ENCODE data around the gene HNRNPF.
A peak's percentile ranks its signal among the peaks of the same experiment; 100 is the strongest.

HNRNPF gene

GRCh38 chr10:43404704-43405084 is 4.3 kb downstream of the HNRNPF start:
- Histone ChIP-seq H3K9ac (ENCODE audit: low read depth, low read length) (peak overlapping the region; percentile 98), H3K4me1 (ENCODE audit: insufficient read depth, low read length) (peaks cover 66% of the 10 kb centered on the region), H2AFZ (ENCODE audit: low read depth, low read length) (no peak overlapping the region), H3K36me3 (ENCODE audit: insufficient read depth, low read length) (peaks cover 62% of the 10 kb centered on the region), H3K79me2 (ENCODE audit: insufficient read depth, low read length) (peaks cover 98% of the 10 kb centered on the region), H3K9me3 (ENCODE audit: insufficient read depth, low read length, severe bottlenecking) (no peaks in the 10 kb centered on the region), H4K20me1 (ENCODE audit: insufficient read depth, low read length) (peaks cover 74% of the 10 kb centered on the region), H3K4me2 (ENCODE audit: insufficient read depth, low read length) (peak overlapping the region; percentile 94), H3K27me3 (ENCODE audit: insufficient read depth, low read length, poor library complexity) (no peaks in the 10 kb centered on the region), H3K4me3 (ENCODE audit: low read depth in 1 of 2, low read length in 2 of 2) (peak overlapping the region; percentile 83 to 87; a peak in 3 of 4 replicates), H3K27ac (ENCODE audit: low read length) (peak overlapping the region; percentile 75)
- ATAC-seq (ENCODE audit: insufficient read depth, low read depth) (no peak), DNase-seq (no peak)
- no peak for TF ChIP-seq EZH2 (IDR thresholded peaks at IDR 0.05; ENCODE audit: borderline replicate concordance, low read depth, low read length, severe bottlenecking)
- no peak for TF ChIP-seq CTCF (IDR thresholded peaks at IDR 0.05; ENCODE audit: borderline replicate concordance, extremely low read depth, low read length, poor library complexity, severe bottlenecking)

GRCh38 chr10:43403911-43404703 is 4.9 kb downstream of the HNRNPF start:
- H2AFZ ChIP-seq (ENCODE audit: low read depth, low read length) = no peak overlapping the region
- no peaks in the 10 kb centered on the region for H3K9me3 ChIP-seq (ENCODE audit: insufficient read depth, low read length, severe bottlenecking)
- no peaks in the 10 kb centered on the region for H3K27me3 ChIP-seq (ENCODE audit: insufficient read depth, low read length, poor library complexity)
- ATAC-seq (ENCODE audit: insufficient read depth, low read depth) = no peak
- H3K4me1 ChIP-seq (ENCODE audit: insufficient read depth, low read length) = peaks cover 72% of the 10 kb centered on the region
- peak overlapping the region; percentile 83 to 87; a peak in 3 of 4 replicates for H3K4me3 ChIP-seq (ENCODE audit: low read depth in 1 of 2, low read length in 2 of 2)
- peaks cover 99% of the 10 kb centered on the region for H3K79me2 ChIP-seq (ENCODE audit: insufficient read depth, low read length)
- no peak for TF ChIP-seq CTCF (IDR thresholded peaks at IDR 0.05; ENCODE audit: borderline replicate concordance, extremely low read depth, low read length, poor library complexity, severe bottlenecking)
- TF ChIP-seq EZH2 (IDR thresholded peaks at IDR 0.05; ENCODE audit: borderline replicate concordance, low read depth, low read length, severe bottlenecking) = no peak
- H3K36me3 ChIP-seq (ENCODE audit: insufficient read depth, low read length) = peaks cover 68% of the 10 kb centered on the region
- H4K20me1 ChIP-seq (ENCODE audit: insufficient read depth, low read length) = peaks cover 80% of the 10 kb centered on the region
- DNase-seq = no peak
- peak overlapping the region; percentile 98 for H3K9ac ChIP-seq (ENCODE audit: low read depth, low read length)
- H3K27ac ChIP-seq (ENCODE audit: low read length) = peak overlapping the region; percentile 75
- peak overlapping the region; percentile 94 for H3K4me2 ChIP-seq (ENCODE audit: insufficient read depth, low read length)

GRCh38 chr10:43402880-43403452 is 6.0 kb downstream of the HNRNPF start:
- H3K27ac ChIP-seq (ENCODE audit: low read length) = peak overlapping the region; percentile 75
- H3K36me3 ChIP-seq (ENCODE audit: insufficient read depth, low read length) = peaks cover 70% of the 10 kb centered on the region

More at GRCh38 chr10:43402880-43403452, 6.0 kb downstream of the HNRNPF start:
- TF ChIP-seq CTCF (IDR thresholded peaks at IDR 0.05; ENCODE audit: borderline replicate concordance, extremely low read depth, low read length, poor library complexity, severe bottlenecking) = no peak
- TF ChIP-seq EZH2 (IDR thresholded peaks at IDR 0.05; ENCODE audit: borderline replicate concordance, low read depth, low read length, severe bottlenecking) = no peak
- DNase-seq (no peak), ATAC-seq (ENCODE audit: insufficient read depth, low read depth) (no peak)
- Histone ChIP-seq H3K9me3 (ENCODE audit: insufficient read depth, low read length, severe bottlenecking) (no peaks in the 10 kb centered on the region), H3K4me2 (ENCODE audit: insufficient read depth, low read length) (peak overlapping the region; percentile 94), H3K4me3 (ENCODE audit: low read depth in 1 of 2, low read length in 2 of 2) (peak overlapping the region in 1 of 2 experiments; percentile 87; a peak in 1 of 4 replicates), H4K20me1 (ENCODE audit: insufficient read depth, low read length) (peaks cover 82% of the 10 kb centered on the region), H3K27me3 (ENCODE audit: insufficient read depth, low read length, poor library complexity) (no peaks in the 10 kb centered on the region), H3K9ac (ENCODE audit: low read depth, low read length) (peak overlapping the region; percentile 98), H3K4me1 (ENCODE audit: insufficient read depth, low read length) (peaks cover 84% of the 10 kb centered on the region), H3K79me2 (ENCODE audit: insufficient read depth, low read length) (peaks cover 100% of the 10 kb centered on the region), H2AFZ (ENCODE audit: low read depth, low read length) (no peak overlapping the region)
